Measurements from ENCODE around the gene TOMM7.
A peak's percentile ranks its signal among the peaks of the same experiment; 100 is the strongest.
"Not testable (repeated sequence)": the region's sequence is repeated elsewhere in the genome, so short reads cannot be mapped to it uniquely, and the experiment has no call there.

Gene TOMM7

DNA sequence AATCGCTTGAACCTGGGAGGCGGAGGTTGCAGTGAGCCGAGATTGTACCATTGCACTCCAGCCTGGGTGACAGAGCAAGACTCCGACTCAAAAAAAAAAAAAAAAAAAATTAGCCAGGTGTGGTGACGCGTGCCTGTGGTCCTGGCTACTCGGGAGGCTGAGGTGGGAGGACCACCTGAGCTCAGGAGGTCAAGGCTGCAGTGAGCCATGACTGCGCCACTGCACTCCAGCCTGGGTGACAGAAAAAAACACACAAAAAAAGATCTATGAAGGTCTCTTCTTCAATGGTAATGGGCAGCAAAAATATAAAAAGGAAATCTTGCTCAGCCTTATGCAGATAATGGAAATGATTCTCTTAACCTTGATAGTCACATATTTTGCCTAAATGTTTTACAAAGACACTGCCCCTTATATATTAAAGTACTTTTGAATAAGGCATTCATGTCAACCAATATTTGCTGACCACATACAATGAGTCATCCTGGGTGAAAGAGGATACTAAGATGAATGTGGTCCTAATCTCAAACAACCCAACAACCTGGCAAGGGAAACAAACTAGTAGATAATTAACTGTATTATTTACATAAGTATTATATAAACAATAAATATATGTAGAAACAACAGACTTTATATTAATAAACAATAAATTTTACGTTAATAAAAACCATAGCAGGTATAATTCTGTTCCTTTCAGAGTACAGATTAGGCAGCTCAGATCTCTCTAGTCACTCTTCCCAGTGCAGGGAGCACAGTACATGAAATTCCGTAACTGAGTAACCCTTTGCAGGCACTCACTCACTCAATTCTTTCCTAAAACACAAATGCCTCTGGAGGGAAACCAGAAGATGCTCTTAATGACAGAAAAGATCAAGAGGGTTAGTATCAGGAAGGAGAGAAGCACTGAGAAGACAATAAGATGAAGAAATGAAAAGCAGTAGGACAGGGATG lies 8.1 kb downstream of the TOMM7 start:
- DNase-seq, result no peak

GRCh38 chr7:22812353-22812752 lies 10.3 kb downstream of the TOMM7 start:
- DNase-seq, result no peak

GRCh38 chr7:22811746-22812280 lies 10.8 kb downstream of the TOMM7 start:
- no peak for DNase-seq

DNA sequence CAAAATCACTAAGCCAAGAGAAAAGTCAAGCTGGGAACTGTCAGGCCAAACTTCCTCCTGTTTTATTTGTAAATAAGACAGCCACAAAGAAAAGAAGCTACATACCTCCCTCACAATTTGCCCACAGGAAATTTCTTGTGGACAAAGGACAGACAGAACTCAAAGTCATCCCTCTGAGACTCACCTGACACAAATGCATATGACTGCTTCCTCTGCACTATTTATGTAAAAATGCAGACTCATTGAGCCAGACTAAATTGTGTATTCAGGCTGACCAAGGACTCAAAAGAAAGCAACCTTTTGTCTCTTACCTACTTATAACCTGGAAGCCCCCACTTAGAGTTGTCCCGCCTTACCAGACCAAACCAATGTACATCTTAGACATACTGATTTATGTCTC lies 11.8 kb downstream of the TOMM7 start:
- DNase-seq, result no peak

DNA sequence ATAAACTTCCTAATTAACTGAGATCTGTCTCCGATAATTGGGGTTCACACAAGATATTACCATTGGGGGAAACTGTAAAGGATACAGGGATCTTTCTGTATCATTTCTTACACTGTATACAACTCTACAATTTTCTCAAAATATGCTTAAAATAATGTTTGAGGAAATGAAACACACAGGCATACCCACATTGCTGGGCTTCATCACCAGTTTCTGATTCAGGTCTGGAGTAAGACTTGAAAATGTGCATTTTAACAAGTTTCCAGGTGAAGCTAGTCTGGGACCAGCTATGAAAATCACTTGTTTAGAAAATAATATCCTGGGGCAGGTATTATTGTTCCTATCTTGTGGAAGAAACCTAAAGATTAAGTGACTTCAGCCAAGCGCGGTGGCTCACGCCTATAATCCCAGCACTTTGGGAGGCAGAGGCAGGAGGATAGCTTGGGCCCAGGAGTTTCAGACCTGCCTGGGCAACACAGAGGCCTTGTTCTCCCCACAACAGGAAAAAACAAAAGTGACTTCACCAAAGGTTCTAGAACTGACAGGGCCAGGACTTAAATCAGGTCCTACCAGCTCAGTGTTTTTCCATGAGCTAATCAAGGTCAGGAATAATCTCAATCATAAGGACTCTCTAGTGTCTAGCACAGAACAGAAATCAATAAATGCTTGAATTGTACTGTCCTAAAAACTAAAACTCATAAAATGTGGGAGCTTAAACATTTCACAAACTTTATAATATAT lies 12.6 kb downstream of the TOMM7 start:
- no peak for DNase-seq

DNA sequence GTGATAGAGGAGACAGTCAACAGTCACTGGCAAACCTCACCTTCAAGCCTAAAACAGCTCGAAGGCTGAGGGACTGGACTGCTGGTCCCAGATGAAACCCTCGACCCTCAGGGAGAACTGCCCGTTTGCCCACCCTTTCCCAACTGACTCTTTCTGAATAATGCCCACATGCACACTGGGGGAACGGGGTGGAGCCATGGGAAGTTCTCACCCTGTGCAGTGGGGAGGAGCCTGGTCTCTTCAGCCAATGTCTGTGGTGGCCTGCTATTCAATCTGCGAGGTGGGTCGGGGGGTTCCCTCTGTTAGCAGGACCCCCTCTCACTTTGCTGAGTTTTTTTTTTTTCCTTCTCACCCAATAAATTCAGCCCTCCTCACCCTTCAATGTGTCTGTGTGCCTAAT lies 14.5 kb downstream of the TOMM7 start:
- no peak for DNase-seq

- DNase-seq, result no peak
Measured at GRCh38 chr7:22806752-22807151, 15.9 kb downstream of the TOMM7 start.

- DNase-seq, result no peak
Measured at GRCh38 chr7:22805227-22805626, 17.4 kb downstream of the TOMM7 start.

GRCh38 chr7:22802831-22803230 lies 19.8 kb downstream of the TOMM7 start:
- DNase-seq, result not testable (repeated sequence)

GRCh38 chr7:22802426-22802825 lies 20.2 kb downstream of the TOMM7 start:
- no peak for DNase-seq

DNA sequence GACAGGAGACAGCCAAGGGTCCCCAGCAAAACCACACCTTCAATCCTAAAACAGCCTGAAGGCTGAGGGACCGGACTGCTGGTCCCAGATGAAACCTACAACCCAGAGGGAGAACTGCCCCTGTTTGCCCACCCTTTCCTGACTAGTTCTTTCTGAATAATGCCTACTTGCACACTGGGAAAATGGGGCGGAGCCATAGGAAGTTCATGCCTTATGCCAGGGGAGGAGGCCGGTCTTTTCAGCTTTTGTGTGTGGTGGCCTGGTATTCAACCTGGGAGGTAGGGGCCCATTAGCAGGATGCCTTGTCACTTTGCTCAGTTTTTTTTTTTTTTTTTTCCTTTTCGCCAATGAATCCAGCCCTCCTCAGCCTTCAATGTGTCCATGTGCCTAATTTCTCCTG lies 20.7 kb downstream of the TOMM7 start:
- DNase-seq, result no peak

DNA sequence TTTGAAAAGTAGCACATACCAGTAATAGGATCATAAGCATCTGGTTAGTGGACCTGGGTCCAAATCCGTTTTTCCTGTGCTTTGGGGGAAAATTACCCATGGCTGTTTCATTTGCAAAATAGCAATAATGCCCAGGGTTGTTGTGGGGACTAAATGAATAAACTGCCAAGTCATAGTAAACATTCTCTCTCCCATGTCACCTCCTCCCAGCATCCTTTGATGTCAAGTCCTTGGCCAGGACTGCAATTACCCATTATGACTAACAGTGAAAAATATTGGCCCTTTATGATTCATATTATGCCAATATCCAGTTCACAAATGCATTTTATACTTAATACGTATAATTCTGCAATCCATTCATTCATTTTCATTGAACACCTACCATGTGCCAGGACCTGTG lies 23.0 kb downstream of the TOMM7 start:
- DNase-seq, result no peak

DNA sequence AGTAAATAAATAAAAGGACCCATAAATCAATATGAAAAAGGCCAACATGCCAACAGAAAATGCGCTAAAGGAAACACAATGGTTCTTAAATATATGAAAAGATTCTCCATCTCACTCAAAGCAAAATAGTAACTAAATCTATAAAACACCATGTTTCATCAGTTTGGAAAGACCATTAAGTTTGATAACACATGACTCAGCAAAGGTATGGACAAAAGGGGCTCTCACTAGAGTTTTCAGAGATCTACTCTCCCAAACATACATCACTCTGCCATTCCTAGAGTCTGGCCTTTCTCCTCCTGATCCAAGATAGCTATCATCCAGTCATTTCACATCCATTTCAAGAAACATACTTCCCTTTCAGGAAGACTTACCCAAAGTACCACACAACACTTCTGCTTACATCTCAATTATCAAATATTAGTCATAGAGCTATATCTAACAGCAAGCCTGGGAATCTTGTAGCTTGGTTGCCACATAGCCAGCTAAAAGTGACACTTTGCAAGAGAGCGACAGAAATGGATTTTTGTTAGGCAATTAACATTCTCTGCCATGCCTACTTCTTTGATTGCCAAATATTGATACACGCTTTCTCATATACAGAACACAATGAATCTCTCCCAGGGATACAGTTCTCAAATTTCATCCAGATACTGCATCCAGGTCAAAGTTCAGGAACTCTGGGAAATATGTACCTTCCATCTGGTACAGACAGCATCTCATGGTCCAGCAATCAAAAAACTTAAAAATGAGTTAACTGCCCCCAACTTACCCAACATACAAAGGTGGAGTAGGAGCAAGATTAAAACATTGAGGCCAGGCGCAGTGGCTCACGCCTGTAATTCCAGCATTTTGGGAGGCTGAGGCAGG lies 28.8 kb downstream of the TOMM7 start:
- no peak for DNase-seq

DNA sequence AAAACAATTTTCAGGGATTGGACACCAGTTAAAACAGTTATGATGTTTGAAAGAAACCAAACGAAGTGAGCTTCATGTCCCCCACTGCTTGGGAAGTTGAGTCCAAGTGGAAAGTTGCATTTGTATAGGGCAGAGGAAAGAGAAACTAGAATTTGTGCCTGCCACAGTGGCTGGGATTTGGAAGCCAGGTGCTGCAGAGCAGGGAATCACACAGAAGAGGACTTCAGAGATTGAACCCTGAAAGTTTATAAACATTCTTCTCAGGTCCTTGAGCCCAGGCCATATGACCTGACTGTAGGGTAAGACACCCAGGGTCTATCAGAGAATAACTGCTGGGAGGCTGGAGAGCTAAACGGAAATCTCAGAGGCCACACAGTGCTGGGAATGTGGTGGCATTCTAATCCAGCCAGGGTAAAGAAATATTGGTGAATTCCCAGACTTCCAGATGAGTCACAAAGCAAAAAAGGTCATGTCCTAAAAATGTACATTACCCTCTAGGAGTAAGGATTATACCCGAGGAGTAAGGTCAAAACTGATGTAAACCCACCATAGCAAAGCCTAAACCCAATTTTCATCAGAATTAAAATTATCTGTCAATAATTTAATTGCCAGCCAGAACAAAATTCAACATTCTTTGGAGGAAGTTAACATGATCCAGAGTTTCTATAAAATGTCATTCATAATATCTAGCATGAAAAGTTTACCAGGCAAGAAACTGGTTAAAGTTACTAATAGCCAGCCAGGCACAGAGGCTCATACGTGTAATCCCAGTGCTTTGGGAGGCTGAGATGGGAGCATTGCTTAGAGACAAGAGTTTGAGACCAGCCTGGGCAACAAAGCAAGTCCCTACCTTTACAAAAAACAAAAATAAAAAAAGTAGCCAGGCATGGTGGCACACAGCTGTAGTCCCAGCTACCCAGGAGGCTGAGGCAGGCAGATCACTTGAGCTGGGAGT lies 31.2 kb downstream of the TOMM7 start:
- DNase-seq, result no peak

DNA sequence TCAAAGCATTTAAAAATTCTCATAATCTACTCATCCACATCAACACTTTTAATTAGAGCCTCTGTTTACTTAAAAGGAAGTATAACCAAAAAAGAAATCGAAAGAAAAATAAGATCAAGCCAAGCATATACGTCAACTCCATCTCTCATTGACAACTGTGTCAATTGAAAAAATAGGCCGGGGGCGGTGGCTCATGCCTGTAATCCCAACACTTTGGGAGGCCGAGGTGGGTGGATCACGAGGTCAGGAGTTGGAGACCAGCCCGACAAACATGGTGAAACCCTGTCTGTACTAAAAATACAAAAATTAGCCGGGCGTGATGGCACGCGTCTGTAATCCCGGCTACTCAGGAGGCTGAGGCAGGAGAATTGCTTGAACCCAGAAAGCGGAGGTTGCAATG lies 32.0 kb downstream of the TOMM7 start:
- not testable (repeated sequence) for DNase-seq

GRCh38 chr7:22787951-22788350 lies 34.7 kb downstream of the TOMM7 start:
- no peak for DNase-seq

DNA sequence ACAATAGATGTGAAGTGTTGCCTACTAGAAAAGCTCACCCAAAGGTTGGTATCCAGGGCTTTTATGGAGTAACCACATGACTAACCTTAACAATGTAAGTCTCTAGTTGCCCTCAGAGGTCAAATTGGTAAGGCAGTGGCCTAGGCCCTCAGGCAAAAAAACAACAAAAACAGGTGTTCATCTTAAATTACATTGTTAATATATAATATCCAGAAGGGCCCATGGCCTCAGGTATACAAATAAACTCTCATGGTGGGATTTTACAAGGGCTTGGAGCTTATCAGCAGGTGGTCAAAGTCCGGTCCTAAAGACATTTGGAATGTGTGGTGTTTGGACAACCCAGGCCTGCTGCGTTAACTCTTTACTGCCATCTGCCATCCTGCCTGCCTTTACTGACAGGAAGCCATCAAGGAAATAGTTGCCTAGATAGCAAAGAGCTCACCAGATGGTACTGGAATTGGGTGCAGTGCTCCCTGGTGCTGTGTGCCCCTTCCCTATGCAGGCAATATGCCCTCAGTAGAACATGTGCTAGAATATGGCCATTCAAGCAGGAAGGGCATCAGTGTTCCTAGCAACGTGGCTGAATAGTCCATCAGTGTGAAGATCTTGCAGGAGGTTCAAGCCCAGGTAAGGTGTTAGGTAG lies 36.2 kb downstream of the TOMM7 start:
- no peak for DNase-seq

- no peak for DNase-seq
Measured at GRCh38 chr7:22784346-22784745, 38.3 kb downstream of the TOMM7 start.

DNA sequence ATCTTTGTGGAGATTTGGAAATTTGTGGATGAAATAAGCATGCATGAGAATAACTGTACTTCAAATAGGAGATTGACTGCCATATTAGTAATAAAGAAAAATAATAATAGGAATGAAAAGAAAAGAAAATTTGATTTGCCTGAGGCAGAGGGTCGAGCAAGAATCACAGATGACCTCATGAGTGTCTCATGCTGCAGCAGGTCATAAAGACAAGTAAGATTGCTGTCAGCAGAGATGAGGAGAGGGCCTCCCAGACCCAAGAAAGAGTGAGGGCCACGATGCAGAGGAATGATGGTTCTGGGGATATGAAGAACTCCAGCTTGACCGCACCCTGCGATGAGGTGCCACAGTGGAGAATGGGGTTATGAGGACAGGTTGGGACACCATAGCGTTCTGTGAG lies 39.2 kb downstream of the TOMM7 start:
- no peak for DNase-seq

GRCh38 chr7:22782616-22783232 lies 39.9 kb downstream of the TOMM7 start:
- DNase-seq, result peak; percentile 11
